HTR-8/SVneo (cell line): ENCODE measurements around the gene TAF11L2.
A peak's percentile ranks its signal among the peaks of the same experiment; 100 is the strongest.
"Not testable (repeated sequence)": the region's sequence is repeated elsewhere in the genome, so short reads cannot be mapped to it uniquely, and the experiment has no call there.

Experiments
- DNase-seq: peaks from one replicate; pipeline ENCODE4 v3.0.0; 2011; ENCODE audit warnings: low spot score, mixed read lengths; ENCODE audit not compliant: insufficient read length
- FAIRE-seq: peaks from 2 replicates; lab custom pipeline; 2011; peaks lifted over from hg19 to GRCh38; lab: Jason Lieb, UNC

Gene TAF11L2

GRCh38 chr5:17521501-17521900, 23.5 kb downstream of the TAF11L2 start, which contains the start of gene TAF11L4:
TSS of gene TAF11L4 (plus strand) at chr5:17521801.
- FAIRE-seq, DNase-seq: not testable (repeated sequence)

DNA sequence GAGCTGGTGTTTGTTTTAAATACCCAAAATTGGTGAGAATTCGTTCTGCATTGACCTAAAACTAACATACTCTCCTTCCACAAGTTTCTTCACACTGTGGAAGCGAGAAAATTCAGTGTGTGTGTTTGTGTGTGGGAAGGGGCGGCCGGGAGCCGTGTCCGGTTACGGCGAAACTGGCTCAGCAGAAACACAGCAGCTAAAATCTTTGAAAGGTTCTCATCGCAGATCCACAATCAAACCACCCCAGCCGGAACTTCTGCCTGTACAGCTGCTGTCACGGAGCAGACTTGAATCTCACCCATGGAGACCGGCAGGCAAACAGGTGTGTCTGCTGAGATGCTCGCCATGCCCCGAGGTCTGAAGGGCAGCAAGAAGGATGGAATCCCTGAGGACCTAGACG, 26.9 kb downstream of the TAF11L2 start, which contains the start of gene TAF11L5:
TAF11L5 (plus strand) TSS at position 301 of the 400 bp plus-strand sequence.
- not testable (repeated sequence) for DNase-seq, FAIRE-seq

DNA sequence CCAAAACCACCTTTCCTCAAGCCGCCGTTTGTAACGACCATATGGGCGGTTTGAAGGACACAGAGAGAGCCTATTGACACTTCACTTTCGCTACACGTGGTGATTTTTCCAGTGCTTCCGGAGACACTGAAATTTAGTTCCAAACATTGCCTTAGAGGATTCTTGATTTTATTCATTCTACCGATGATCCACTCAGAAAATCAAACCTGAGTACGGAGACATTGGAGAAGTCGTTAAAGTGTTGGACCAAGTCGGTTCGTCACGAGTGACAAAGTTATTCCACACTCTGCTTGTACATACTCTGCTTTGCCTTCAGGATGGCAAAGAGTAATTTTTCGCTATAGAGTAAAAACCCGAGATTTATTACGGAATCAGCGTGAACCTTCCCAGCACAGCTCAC, 28.5 kb downstream of the TAF11L2 start:
- FAIRE-seq: peak; percentile 62
- DNase-seq: not testable (repeated sequence)

DNA sequence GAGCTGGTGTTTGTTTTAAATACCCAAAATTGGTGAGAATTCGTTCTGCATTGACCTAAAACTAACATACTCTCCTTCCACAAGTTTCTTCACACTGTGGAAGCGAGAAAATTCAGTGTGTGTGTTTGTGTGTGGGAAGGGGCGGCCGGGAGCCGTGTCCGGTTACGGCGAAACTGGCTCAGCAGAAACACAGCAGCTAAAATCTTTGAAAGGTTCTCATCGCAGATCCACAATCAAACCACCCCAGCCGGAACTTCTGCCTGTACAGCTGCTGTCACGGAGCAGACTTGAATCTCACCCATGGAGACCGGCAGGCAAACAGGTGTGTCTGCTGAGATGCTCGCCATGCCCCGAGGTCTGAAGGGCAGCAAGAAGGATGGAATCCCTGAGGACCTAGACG, 30.3 kb downstream of the TAF11L2 start, which contains the start of gene TAF11L6:
TAF11L6 (plus strand) TSS at position 301 of the 400 bp plus-strand sequence.
- not testable (repeated sequence) for FAIRE-seq, DNase-seq
